ENCODE results near the gene RARRES2.

- TF ChIP-seq ARNT (IDR thresholded peaks at IDR 0.05) (no peak), SP1 (IDR thresholded peaks at IDR 0.05) (no peak), TARDBP (IDR thresholded peaks at IDR 0.05) (no peak), BHLHE40 (IDR thresholded peaks at IDR 0.05; ENCODE audit: borderline replicate concordance) (no peak), HDGF (IDR thresholded peaks at IDR 0.05; ENCODE audit: borderline replicate concordance) (no peak), FOXM1 (IDR thresholded peaks at IDR 0.05; ENCODE audit: borderline replicate concordance) (no peak), FOXA1 (IDR thresholded peaks at IDR 0.05) (no peak), ELF4 (IDR thresholded peaks at IDR 0.05) (no peak), FOXK2 (IDR thresholded peaks at IDR 0.05) (no peak), SUZ12 (IDR thresholded peaks at IDR 0.05) (no peak), ZNF384 (IDR thresholded peaks at IDR 0.05) (no peak)
Observed at GRCh38 chr7:150307129-150307528, 34.3 kb downstream of the RARRES2 start.

Measured in HEK293T (cell line).